K562 (cell line): Measurements from ENCODE around the gene TARS2. TPM values are rescaled to one million over a fixed set of nuclear protein-coding genes. Genes with fewer than 3 reads are reported as not detected.

Experiments
- ATAC-seq: fragments of 200-7000 bp; cut with Tn5 transposase; 3 replicates; pipeline ENCODE4 v1.9.1; 2020; ENCODE audit warnings: moderate library complexity
- BruUV-seq: library from RNA; stranded (reverse); fragments of 400-500 nt; replicated peaks from 2 replicates; lab custom pipeline; 2021; lab: Mats Ljungman, UMichigan
- CTCF ChIA-PET: fragments of 300-600 bp; formaldehyde crosslinking; extraction: SDS; loops from one replicate; lab custom pipeline; 2021; ENCODE audit warnings: low intra/inter-chr PET ratio; lab: Yijun Ruan, JAX
- POLR2A ChIA-PET: fragments of 300-600, 350-650 bp; sonication (Branson Sonifier 250); formaldehyde crosslinking; extraction: SDS; loops from one replicate; lab custom pipeline; 2021; ENCODE audit warnings: antibody characterized with exemption, inconsistent platforms; lab: Yijun Ruan, JAX
- DNase-seq, 4 experiments: peaks; one replicate each; pipeline versions ENCODE4 v3.0.0 to v3.0.0-alpha.2; 2011 to 2018; ENCODE audit warnings: low spot score in 3 of 4, mixed read lengths in 3 of 4; ENCODE audit errors: extremely low read depth in 1 of 4
- FAIRE-seq: peaks from 2 replicates; lab custom pipeline; 2011; peaks lifted over from hg19 to GRCh38; lab: Jason Lieb, UNC
- H2AFZ ChIP-seq: 2 replicates; pipeline ENCODE4 v1.6.0; 2011; ENCODE audit warnings: low read depth, low read length, control low read depth, inconsistent platforms
- H3K27ac ChIP-seq: fragments of 200-600 bp; 3 replicates; pipeline ENCODE4 v1.8.0; 2011; ENCODE audit warnings: low read depth, mild to moderate bottlenecking, control low read depth, inconsistent platforms, low read length, moderate library complexity, mixed read lengths; ENCODE audit errors: extremely low read depth
- H3K27me3 ChIP-seq, 2 experiments: fragments of 300-600 bp in 1 of 2; 2 replicates in 1 of 2; 3 replicates in 1 of 2; pipeline versions ENCODE4 v1.6.0 to v1.8.0; 2011; ENCODE audit warnings: inconsistent platforms in 2 of 2, low read length in 2 of 2, mild to moderate bottlenecking in 1 of 2, mixed read lengths in 1 of 2, moderate library complexity in 1 of 2; ENCODE audit not compliant: control insufficient read depth in 2 of 2, insufficient read depth in 2 of 2
- H3K36me3 ChIP-seq: fragments of 300-600 bp; 3 replicates; pipeline ENCODE4 v1.8.0; 2011; ENCODE audit warnings: mild to moderate bottlenecking, low read length, inconsistent platforms; ENCODE audit not compliant: control insufficient read depth, insufficient read depth
- H3K4me1 ChIP-seq, 2 experiments: fragments of 200-600 bp in 1 of 2; replicated peaks in 1 of 2; 2 replicates in 1 of 2; 3 replicates in 1 of 2; pipeline versions ENCODE4 v1.5.1 to v1.8.0; 2011; ENCODE audit warnings: inconsistent platforms in 2 of 2, low read length in 2 of 2, mild to moderate bottlenecking in 1 of 2, mixed read lengths in 1 of 2, moderate library complexity in 1 of 2; ENCODE audit not compliant: control insufficient read depth in 2 of 2, insufficient read depth in 2 of 2
- H3K4me2 ChIP-seq: 2 replicates; pipeline ENCODE4 v1.6.1; 2011; ENCODE audit warnings: low read length, control low read depth, inconsistent platforms, mixed read lengths; ENCODE audit not compliant: insufficient read depth
- H3K4me3 ChIP-seq: fragments of 200-600 bp; sonication (generic), shearing (Covaris generic); 2 replicates; pipeline ENCODE4 v1.5.1; 2016; ENCODE audit warnings: control low read depth, inconsistent platforms
- H3K79me2 ChIP-seq: fragments of 200-600 bp; 3 replicates; pipeline ENCODE4 v1.8.0; 2011; ENCODE audit warnings: low read length, inconsistent platforms; ENCODE audit not compliant: control insufficient read depth, insufficient read depth
- H3K9ac ChIP-seq, 2 experiments: 2 replicates each; pipeline versions ENCODE4 v1.6.0 to v1.6.1; 2011; ENCODE audit warnings: low read depth in 2 of 2, low read length in 2 of 2, control low read depth in 1 of 2, inconsistent platforms in 1 of 2, mild to moderate bottlenecking in 1 of 2, mixed read lengths in 1 of 2; ENCODE audit not compliant: insufficient read depth in 1 of 2
- H3K9me1 ChIP-seq: one replicate; pipeline ENCODE4 v1.6.0; 2011; ENCODE audit warnings: inconsistent platforms, mild to moderate bottlenecking, low read length, moderate library complexity; ENCODE audit not compliant: control insufficient read depth, insufficient read depth
- H3K9me3 ChIP-seq: replicated peaks from 2 replicates; pipeline ENCODE4 v1.5.1; 2011; ENCODE audit warnings: low read depth, low read length, inconsistent platforms; ENCODE audit not compliant: control insufficient read depth, insufficient read depth
- H4K20me1 ChIP-seq: replicated peaks from 2 replicates; pipeline ENCODE4 v1.6.1; 2011; ENCODE audit warnings: low read length, inconsistent platforms, mixed read lengths; ENCODE audit not compliant: control insufficient read depth, insufficient read depth
- CBFA2T3 ChIP-seq: fragments of 450-650 bp; IDR thresholded peaks from 2 replicates; pipeline ENCODE4 v1.6.1; 2017
- EHMT2 ChIP-seq: fragments of 450-650 bp; IDR thresholded peaks from 2 replicates; pipeline ENCODE4 v1.6.1; 2018; ENCODE audit warnings: antibody characterized with exemption
- ETS2 ChIP-seq: IDR thresholded peaks from 2 replicates; pipeline ENCODE4 v1.6.1; 2016; ENCODE audit warnings: borderline replicate concordance, missing genetic modification characterization, mild to moderate bottlenecking, moderate library complexity, missing compliant biosample characterization; ENCODE audit not compliant: poor library complexity, severe bottlenecking
- FOXK2 ChIP-seq, 2 experiments: fragments of 450-650 bp; IDR thresholded peaks in 1 of 2; conservative IDR thresholded peaks in 1 of 2; 2 replicates each; pipeline ENCODE4 v1.6.1; 2016; ENCODE audit warnings: low read depth in 2 of 2, mild to moderate bottlenecking in 1 of 2
- GABPB1 ChIP-seq: sonication (generic); formaldehyde crosslinking; IDR thresholded peaks from 2 replicates; pipeline ENCODE4 v1.8.0; 2022; ENCODE audit warnings: mild to moderate bottlenecking, missing genetic modification reagents
- NBN ChIP-seq: fragments of 450-650 bp; IDR thresholded peaks from 2 replicates; pipeline ENCODE4 v1.6.1; 2016; ENCODE audit warnings: low read depth, mild to moderate bottlenecking
- NCOR1 ChIP-seq: fragments of 450-650 bp; IDR thresholded peaks from 2 replicates; pipeline ENCODE4 v1.6.1; 2016; ENCODE audit warnings: mild to moderate bottlenecking, moderate library complexity
- NFIX ChIP-seq: fragments of 250-450 bp; sonication (Bioruptor Pico); IDR thresholded peaks from 2 replicates; pipeline ENCODE4 v1.4.0; 2020; ENCODE audit warnings: low read depth, mild to moderate bottlenecking, moderate library complexity
- RAD21 ChIP-seq, 2 experiments: fragments of 250-450 bp in 1 of 2; fragments of 450-650 bp in 1 of 2; sonication (Bioruptor Pico) in 1 of 2; formaldehyde crosslinking in 1 of 2; IDR thresholded peaks in 1 of 2; conservative IDR thresholded peaks in 1 of 2; 2 replicates each; pipeline versions ENCODE4 v1.4.0 to v1.8.0; 2020 to 2022; ENCODE audit warnings: mild to moderate bottlenecking in 2 of 2, moderate library complexity in 1 of 2
- TEAD4 ChIP-seq, 2 experiments: sonication (generic) in 1 of 2; formaldehyde crosslinking in 1 of 2; IDR thresholded peaks; 2 replicates each; pipeline versions ENCODE4 v1.6.1 to v1.8.0; 2012 to 2022; ENCODE audit warnings: borderline replicate concordance in 1 of 2, inconsistent platforms in 1 of 2, low read length in 1 of 2, mild to moderate bottlenecking in 1 of 2, missing genetic modification reagents in 1 of 2
- WGBS: fragments of 100-300 bp; shearing (Covaris generic); methylation state at CpG from one replicate; pipeline ENCODE4 v1.1.6; 2016; ENCODE audit warnings: low coverage, mixed read lengths; ENCODE audit not compliant: insufficient coverage; ENCODE audit errors: missing lambda C conversion rate; 5-methylcytosine and 5-hydroxymethylcytosine counted together
- in situ Hi-C: fragments of 300-500 bp; cut with MboI; formaldehyde crosslinking; loops from 4 replicates; pipeline ENCODE4 v1.15.0; 2018; ENCODE audit warnings: inconsistent platforms, mixed read lengths
- intact Hi-C: fragments of 100-400 bp; cut with micrococcal nuclease; formaldehyde crosslinking; loops from 2 replicates; pipeline ENCODE4 v1.14.2; 2022
- polyA plus RNA-seq, 8 experiments: library from polyadenylated mRNA; depleted of rRNA in 4 of 8; stranded (reverse) in 5 of 8; unstranded in 3 of 8; fragments of >200 nt; fragmentation: Nextera tagmentation in 2 of 8; fragmentation: Illumina TruSeq in 1 of 8; extraction: Ambion mirVana in 2 of 8; extraction: Trizol in 1 of 8; gene quantifications; 2 replicates each; pipeline versions ENCODE4 v1.2.1 to v1.2.3, GENCODE V29; 2011 to 2014; ENCODE audit warnings: inconsistent platforms in 1 of 8, missing spikeins in 1 of 8
- total RNA-seq, 7 experiments: library from RNA; depleted of rRNA in 6 of 7; stranded (reverse); fragments of >200 nt in 6 of 7; fragmentation: Illumina TruSeq in 2 of 7; extraction: Trizol in 2 of 7; gene quantifications; 2 replicates each; pipeline versions ENCODE4 v1.2.1 to v1.2.3, GENCODE V29; 2011 to 2021; ENCODE audit warnings: low replicate concordance in 1 of 7
- TF ChIP-seq, protein P1 (sequence below): fragments of 450-650 bp; IDR thresholded peaks from 2 replicates; pipeline ENCODE4 v1.7.1; 2018; ENCODE audit warnings: mild to moderate bottlenecking, low read depth; ENCODE audit not compliant: partially characterized antibody
- TF ChIP-seq, protein P2 (sequence below): fragments of 450-650 bp; formaldehyde crosslinking; IDR thresholded peaks from 2 replicates; pipeline ENCODE4 v1.4.0; 2020; ENCODE audit warnings: mild to moderate bottlenecking, moderate library complexity
- TF ChIP-seq, protein P3 (sequence below): fragments of 450-650 bp; IDR thresholded peaks from 2 replicates; pipeline ENCODE4 v1.6.1; 2016; ENCODE audit warnings: borderline replicate concordance

The TARS2 gene
- total and polyA plus RNA-seq, 9 of the 15 experiments (the other 6 are each of a cell fraction or from before 2014, with no cell fraction given), result 17.0 to 64.2 (median 39.4) TPM

DNA sequence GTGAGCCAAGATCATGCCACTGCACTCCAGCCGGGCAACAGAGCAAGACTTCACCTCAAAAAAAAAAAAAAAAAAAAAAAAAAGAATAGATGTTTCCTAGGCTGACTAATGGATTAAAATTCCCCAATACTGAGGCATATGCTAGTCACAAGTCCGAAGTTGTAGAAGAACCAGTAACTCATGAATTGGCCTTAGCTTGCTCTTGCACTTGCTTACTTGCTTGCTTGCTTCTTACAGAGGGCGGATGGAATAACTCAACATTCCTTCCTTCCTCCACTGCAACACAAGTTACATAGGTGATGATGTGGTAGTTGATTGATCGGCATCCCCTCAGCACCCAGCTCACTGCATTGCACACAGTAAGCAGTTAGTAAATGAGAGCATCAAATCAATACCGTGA is 2.8 kb upstream of the TARS2 start (continued):
- no peak for TF ChIP-seq NFIX (CRISPR knock-in tag)

GRCh38 chr1:150484861-150485260 is 2.4 kb upstream of the TARS2 start:
- peak overlapping the region; percentile 9; the same call in 1 of the 2 replicates for H3K4me2 ChIP-seq
- BruUV-seq, result no TSS peak
- H3K9me1 ChIP-seq, result no peaks in the 10 kb centered on the region
- H3K27ac ChIP-seq, result peak overlapping the region; percentile 27; the same call in 2 of the 3 replicates
- peaks cover 3 to 10% of the 10 kb centered on the region in 2 experiments; a peak in 3 of 5 replicates for H3K4me1 ChIP-seq
- intact Hi-C loops (loop anchor here (1.0 to 10.0 kb wide), 2 partner anchors 75 to 140 kb away; partner anchors contain the start of gene ENSA), in situ Hi-C loops (no loop called here)
- ATAC-seq (peak; percentile 67), FAIRE-seq (peak; percentile 61), DNase-seq (peak in 3 of 4 experiments; percentile 44 to 83 (median 72))
- ChIA-PET CTCF (interaction anchor here (0.7 to 1.4 kb wide), 4 partner anchors 24 to 329 kb away, joined by 3 to 5 read pairs (median 4); no protein-coding TSS in a partner anchor), POLR2A (interaction anchor here (1.1 kb wide), 2 partner anchors 10 to 74 kb away, joined by 4 to 5 read pairs; no protein-coding TSS in a partner anchor)
- H3K27me3 ChIP-seq, result no peaks in the 10 kb centered on the region
- 4% methylated on average over 2 of the region's 2 CpGs for WGBS
- peaks cover 18% of the 10 kb centered on the region for H3K79me2 ChIP-seq
- H4K20me1 ChIP-seq, result no peaks in the 10 kb centered on the region
- peaks cover 13% of the 10 kb centered on the region for H3K36me3 ChIP-seq
- no peak overlapping the region for H3K4me3 ChIP-seq
- no peaks in the 10 kb centered on the region for H3K9me3 ChIP-seq
- peak overlapping the region in 1 of 2 experiments; percentile 20; a peak in 1 of 4 replicates for H3K9ac ChIP-seq
- peak overlapping the region; percentile 69 for H2AFZ ChIP-seq
- TF ChIP-seq, protein P1, sequence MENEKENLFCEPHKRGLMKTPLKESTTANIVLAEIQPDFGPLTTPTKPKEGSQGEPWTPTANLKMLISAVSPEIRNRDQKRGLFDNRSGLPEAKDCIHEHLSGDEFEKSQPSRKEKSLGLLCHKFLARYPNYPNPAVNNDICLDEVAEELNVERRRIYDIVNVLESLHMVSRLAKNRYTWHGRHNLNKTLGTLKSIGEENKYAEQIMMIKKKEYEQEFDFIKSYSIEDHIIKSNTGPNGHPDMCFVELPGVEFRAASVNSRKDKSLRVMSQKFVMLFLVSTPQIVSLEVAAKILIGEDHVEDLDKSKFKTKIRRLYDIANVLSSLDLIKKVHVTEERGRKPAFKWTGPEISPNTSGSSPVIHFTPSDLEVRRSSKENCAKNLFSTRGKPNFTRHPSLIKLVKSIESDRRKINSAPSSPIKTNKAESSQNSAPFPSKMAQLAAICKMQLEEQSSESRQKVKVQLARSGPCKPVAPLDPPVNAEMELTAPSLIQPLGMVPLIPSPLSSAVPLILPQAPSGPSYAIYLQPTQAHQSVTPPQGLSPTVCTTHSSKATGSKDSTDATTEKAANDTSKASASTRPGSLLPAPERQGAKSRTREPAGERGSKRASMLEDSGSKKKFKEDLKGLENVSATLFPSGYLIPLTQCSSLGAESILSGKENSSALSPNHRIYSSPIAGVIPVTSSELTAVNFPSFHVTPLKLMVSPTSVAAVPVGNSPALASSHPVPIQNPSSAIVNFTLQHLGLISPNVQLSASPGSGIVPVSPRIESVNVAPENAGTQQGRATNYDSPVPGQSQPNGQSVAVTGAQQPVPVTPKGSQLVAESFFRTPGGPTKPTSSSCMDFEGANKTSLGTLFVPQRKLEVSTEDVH, result peak; percentile 35
- TF ChIP-seq EHMT2, result peak; percentile 25; the same call in 1 of the 2 replicates
- TF ChIP-seq NBN, result 0 out of 2 replicates have a peak, but pooled peaks have one; percentile 39
- TF ChIP-seq, protein P2, sequence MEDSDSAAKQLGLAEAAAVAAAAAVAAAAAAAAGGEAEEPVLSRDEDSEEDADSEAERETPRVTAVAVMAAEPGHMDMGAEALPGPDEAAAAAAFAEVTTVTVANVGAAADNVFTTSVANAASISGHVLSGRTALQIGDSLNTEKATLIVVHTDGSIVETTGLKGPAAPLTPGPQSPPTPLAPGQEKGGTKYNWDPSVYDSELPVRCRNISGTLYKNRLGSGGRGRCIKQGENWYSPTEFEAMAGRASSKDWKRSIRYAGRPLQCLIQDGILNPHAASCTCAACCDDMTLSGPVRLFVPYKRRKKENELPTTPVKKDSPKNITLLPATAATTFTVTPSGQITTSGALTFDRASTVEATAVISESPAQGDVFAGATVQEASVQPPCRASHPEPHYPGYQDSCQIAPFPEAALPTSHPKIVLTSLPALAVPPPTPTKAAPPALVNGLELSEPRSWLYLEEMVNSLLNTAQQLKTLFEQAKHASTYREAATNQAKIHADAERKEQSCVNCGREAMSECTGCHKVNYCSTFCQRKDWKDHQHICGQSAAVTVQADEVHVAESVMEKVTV (CRISPR knock-in tag), result peak; percentile 69
- peak; percentile 30; the same call in 1 of the 2 replicates for TF ChIP-seq NCOR1
- TF ChIP-seq RAD21 (CRISPR knock-in tag; conservative IDR thresholded peaks at IDR 0.05 in 1 of 2, IDR thresholded peaks at IDR 0.05 in 1 of 2), result peak; percentile 82 to 85
- no peak for TF ChIP-seq ETS2 (tag)
- TF ChIP-seq GABPB1 (CRISPR knock-in tag), result peak; percentile 42; the same call in 1 of the 2 replicates
- no peak for TF ChIP-seq FOXK2 (conservative IDR thresholded peaks at IDR 0.05 in 1 of 2, IDR thresholded peaks at IDR 0.05 in 1 of 2; ENCODE audit: low read depth in 2 of 2)
- TF ChIP-seq CBFA2T3, result peak; percentile 52
- TF ChIP-seq TEAD4 (IDR thresholded peaks at IDR 0.05; ENCODE audit: low read length), result 0 out of 2 replicates have a peak, but pooled peaks have one; percentile 12
- TF ChIP-seq TEAD4 (CRISPR knock-in tag; IDR thresholded peaks at IDR 0.05; ENCODE audit: borderline replicate concordance), result no peak
- TF ChIP-seq, protein P3, sequence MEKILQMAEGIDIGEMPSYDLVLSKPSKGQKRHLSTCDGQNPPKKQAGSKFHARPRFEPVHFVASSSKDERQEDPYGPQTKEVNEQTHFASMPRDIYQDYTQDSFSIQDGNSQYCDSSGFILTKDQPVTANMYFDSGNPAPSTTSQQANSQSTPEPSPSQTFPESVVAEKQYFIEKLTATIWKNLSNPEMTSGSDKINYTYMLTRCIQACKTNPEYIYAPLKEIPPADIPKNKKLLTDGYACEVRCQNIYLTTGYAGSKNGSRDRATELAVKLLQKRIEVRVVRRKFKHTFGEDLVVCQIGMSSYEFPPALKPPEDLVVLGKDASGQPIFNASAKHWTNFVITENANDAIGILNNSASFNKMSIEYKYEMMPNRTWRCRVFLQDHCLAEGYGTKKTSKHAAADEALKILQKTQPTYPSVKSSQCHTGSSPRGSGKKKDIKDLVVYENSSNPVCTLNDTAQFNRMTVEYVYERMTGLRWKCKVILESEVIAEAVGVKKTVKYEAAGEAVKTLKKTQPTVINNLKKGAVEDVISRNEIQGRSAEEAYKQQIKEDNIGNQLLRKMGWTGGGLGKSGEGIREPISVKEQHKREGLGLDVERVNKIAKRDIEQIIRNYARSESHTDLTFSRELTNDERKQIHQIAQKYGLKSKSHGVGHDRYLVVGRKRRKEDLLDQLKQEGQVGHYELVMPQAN, result no peak
